Type B pancreatic cell (in vitro differentiated cells): ENCODE data around the gene DNER. TPM values are rescaled to one million over a fixed set of nuclear protein-coding genes. Genes with fewer than 3 reads are reported as not detected.

Experiments
- DNase-seq: peaks from one replicate; pipeline ENCODE4 v3.0.0; 2021; ENCODE audit warnings: mixed read lengths; ENCODE audit not compliant: unreplicated experiment; ENCODE audit errors: extremely low spot score
- H3K27ac Mint-ChIP-seq: 2 replicates; pipeline ENCODE4 v1.8.0; 2021; ENCODE audit warnings: mild to moderate bottlenecking, mixed read lengths
- H3K27me3 Mint-ChIP-seq: 2 replicates; pipeline ENCODE4 v1.8.0; 2021; ENCODE audit warnings: mixed read lengths
- H3K36me3 Mint-ChIP-seq: 2 replicates; pipeline ENCODE4 v1.8.0; 2021; ENCODE audit warnings: mixed read lengths
- H3K4me1 Mint-ChIP-seq: one replicate; pipeline ENCODE4 v1.8.0; 2021; ENCODE audit warnings: mixed read lengths; ENCODE audit not compliant: unreplicated experiment
- H3K4me3 Mint-ChIP-seq: 2 replicates; pipeline ENCODE4 v1.8.0; 2021; ENCODE audit warnings: mild to moderate bottlenecking, mixed read lengths
- H3K9me3 Mint-ChIP-seq: 2 replicates; pipeline ENCODE4 v1.8.0; 2021; ENCODE audit warnings: mixed read lengths
- total RNA-seq: library from RNA; stranded (reverse); gene quantifications from 2 replicates; pipeline ENCODE4 v1.2.1, GENCODE V29; 2021; ENCODE audit warnings: low replicate concordance
- TF ChIP-seq, protein P1 (sequence below): fragments of 200-600 bp; sonication (generic); conservative IDR thresholded peaks from 2 replicates; pipeline ENCODE4 v1.5.0; 2021; ENCODE audit warnings: antibody characterized with exemption, mild to moderate bottlenecking

The DNER gene
- total RNA-seq, 1 donor from 2014 or later = 15.9 TPM

DNA sequence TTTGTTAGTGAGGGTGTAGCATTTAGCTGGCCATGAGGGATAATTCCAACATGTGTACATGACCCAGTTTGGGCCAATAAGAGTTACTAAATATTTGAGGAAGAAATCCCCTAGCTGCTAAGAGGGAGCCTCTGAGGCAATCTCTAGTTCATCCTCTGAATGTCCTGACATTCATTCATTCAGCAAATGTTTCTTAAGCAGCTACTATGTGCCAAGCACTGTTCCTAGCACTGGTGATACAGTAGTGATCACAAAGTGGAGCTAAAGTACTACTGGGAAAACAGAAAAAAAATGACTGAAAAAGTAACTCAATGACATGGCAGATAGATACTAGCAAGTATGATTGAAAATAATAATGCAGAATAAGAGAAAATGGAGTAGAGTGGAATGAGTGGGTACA is 363.5 kb downstream of the DNER start:
- TF ChIP-seq, protein P1, sequence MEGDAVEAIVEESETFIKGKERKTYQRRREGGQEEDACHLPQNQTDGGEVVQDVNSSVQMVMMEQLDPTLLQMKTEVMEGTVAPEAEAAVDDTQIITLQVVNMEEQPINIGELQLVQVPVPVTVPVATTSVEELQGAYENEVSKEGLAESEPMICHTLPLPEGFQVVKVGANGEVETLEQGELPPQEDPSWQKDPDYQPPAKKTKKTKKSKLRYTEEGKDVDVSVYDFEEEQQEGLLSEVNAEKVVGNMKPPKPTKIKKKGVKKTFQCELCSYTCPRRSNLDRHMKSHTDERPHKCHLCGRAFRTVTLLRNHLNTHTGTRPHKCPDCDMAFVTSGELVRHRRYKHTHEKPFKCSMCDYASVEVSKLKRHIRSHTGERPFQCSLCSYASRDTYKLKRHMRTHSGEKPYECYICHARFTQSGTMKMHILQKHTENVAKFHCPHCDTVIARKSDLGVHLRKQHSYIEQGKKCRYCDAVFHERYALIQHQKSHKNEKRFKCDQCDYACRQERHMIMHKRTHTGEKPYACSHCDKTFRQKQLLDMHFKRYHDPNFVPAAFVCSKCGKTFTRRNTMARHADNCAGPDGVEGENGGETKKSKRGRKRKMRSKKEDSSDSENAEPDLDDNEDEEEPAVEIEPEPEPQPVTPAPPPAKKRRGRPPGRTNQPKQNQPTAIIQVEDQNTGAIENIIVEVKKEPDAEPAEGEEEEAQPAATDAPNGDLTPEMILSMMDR = no peak
- Mint-ChIP-seq H3K4me3 (no peak overlapping the region), H3K36me3 (no peaks in the 10 kb centered on the region), H3K27me3 (no peaks in the 10 kb centered on the region), H3K9me3 (peaks cover 9% of the 10 kb centered on the region), H3K4me1 (no peaks in the 10 kb centered on the region), H3K27ac (no peak overlapping the region)
- DNase-seq = no peak

DNA sequence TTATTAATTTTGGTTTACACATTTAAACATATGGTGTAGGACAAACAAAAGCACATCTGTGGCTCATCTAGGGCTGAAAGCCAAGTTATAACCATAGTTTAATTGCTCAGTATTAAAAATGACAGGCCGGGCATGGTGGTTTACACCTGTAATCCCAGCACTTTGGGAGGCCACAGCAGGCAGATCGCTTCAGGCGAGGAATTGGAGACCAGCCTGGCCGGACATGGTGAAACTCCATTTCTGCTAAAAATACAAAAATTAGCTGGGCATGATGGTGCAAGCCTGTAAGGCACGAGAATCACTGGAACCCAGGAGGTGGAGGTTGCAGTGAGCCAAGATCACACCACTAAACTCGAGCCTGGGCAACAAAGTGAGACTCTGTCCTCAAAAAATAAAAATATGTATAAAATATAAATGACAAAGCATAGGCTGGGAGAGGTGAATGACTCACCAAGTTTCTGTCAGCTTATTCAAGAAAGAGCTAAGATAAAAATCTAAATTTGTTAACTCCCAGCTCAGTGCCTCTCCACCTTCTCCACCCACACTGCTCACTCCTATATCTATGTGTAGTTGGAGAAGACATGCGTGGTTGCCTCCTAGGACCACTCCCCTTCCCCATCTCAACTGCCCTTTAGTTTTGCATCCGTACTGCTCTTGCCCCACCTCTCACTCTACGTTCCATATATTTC is 364.1 kb downstream of the DNER start:
- no peaks in the 10 kb centered on the region for H3K4me1 Mint-ChIP-seq
- DNase-seq = no peak
- peaks cover 9% of the 10 kb centered on the region for H3K9me3 Mint-ChIP-seq
- peaks cover 1% of the 10 kb centered on the region for H3K27me3 Mint-ChIP-seq
- no peak overlapping the region for H3K4me3 Mint-ChIP-seq
- H3K27ac Mint-ChIP-seq = no peak overlapping the region
- H3K36me3 Mint-ChIP-seq = no peaks in the 10 kb centered on the region
- TF ChIP-seq, protein P1 = no peak

DNA sequence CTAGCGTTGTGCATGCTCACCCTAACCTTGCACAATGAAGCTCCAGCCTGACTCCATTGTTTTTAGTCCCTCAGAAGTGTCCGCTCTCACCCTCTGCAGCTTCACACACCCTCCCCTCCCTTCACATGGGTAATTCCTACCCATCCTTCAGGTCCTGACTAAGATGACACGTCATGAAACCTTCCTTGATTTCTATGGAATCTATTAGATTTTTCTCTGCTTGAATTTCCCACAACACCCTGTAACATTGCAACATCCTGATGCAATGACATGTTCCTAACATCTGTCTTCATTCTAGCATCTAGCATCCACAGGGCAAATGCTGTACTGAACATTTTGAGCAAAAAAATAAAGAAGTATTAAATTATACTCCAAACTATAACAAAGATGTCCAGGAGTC is 366.2 kb downstream of the DNER start:
- DNase-seq = no peak
- H3K36me3 Mint-ChIP-seq = no peaks in the 10 kb centered on the region
- no peaks in the 10 kb centered on the region for H3K4me1 Mint-ChIP-seq
- TF ChIP-seq, protein P1 = no peak
- peaks cover 4% of the 10 kb centered on the region for H3K27me3 Mint-ChIP-seq
- no peak overlapping the region for H3K27ac Mint-ChIP-seq
- peaks cover 9% of the 10 kb centered on the region for H3K9me3 Mint-ChIP-seq
- no peak overlapping the region for H3K4me3 Mint-ChIP-seq

DNA sequence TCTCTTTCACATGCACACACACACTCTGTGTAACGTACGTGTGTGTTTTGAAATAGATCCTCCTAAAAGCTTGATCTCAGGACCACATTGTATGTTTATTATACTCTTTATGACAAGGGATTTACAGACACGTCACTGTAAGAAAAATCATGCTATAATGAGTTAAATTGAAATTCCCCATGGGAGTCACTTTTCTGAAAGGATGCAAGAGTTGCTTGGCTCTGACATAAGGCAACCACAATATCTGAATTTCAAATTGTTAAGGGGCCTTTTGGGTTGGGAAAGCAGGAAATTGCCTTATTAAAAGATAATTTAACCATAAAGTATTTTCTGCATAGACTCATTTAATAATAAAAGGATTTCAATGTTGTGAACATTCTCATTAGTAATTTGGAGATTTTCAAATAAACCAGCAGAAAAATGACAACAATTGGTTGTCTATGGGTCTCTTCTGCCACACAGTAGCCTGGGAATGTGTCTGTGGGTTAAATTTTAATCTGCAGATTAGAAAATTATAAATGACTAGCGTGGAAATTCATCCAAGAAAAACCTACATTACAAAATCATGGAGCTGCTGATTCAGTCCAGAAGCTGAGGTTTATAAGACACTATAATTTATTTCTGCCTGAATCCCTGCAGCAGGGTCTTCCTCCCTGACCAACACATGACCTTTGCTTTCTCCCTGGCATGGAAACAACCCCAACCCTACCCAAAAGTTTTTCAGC is 367.4 kb downstream of the DNER start:
- no peaks in the 10 kb centered on the region for H3K36me3 Mint-ChIP-seq
- peaks cover 9% of the 10 kb centered on the region for H3K9me3 Mint-ChIP-seq
- no peaks in the 10 kb centered on the region for H3K4me1 Mint-ChIP-seq
- TF ChIP-seq, protein P1 = no peak
- H3K27me3 Mint-ChIP-seq = peaks cover 4% of the 10 kb centered on the region
- DNase-seq = no peak
- H3K4me3 Mint-ChIP-seq = no peak overlapping the region
- H3K27ac Mint-ChIP-seq = no peak overlapping the region

DNA sequence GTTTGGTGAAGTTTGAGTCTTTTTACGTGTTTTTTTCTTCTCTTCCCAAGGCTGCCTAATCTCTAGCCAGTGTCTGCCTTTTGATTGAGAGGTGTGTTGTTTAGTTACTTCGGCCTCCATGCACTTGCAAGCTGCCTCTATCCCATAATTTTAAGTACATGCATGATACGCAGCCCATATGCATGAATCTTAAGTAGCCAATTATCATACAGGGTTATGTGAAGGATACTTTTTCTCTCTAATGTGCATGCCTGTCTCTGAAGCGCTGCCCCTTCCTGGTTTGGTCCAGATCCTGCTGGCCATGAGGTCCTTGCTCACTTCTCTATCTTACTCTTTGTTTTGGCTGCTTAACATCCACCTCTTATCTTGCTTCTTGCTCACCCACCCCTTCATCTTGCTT is 369.4 kb downstream of the DNER start:
- H3K4me1 Mint-ChIP-seq = no peaks in the 10 kb centered on the region
- TF ChIP-seq, protein P1 = no peak
- no peaks in the 10 kb centered on the region for H3K36me3 Mint-ChIP-seq
- H3K27me3 Mint-ChIP-seq = peaks cover 4% of the 10 kb centered on the region
- no peak for DNase-seq
- H3K9me3 Mint-ChIP-seq = peaks cover 6% of the 10 kb centered on the region
- no peak overlapping the region for H3K27ac Mint-ChIP-seq
- no peak overlapping the region for H3K4me3 Mint-ChIP-seq
